ENCODE data around the gene DUOXA2. TPM values are rescaled to one million over a fixed set of nuclear protein-coding genes. Genes with fewer than 3 reads are reported as not detected.

The DUOXA2 gene
- total and polyA plus RNA-seq, 4 donors: 0.13 TPM; not detected in 3

- Histone ChIP-seq H3K27ac (ENCODE audit: low read depth in 1 of 2, low read length in 2 of 2) (no peak overlapping the region), H3K4me1 (ENCODE audit: control insufficient read depth in 1 of 2, insufficient read depth in 2 of 2, low read length in 2 of 2) (no peaks in the 10 kb centered on the region), H3K4me3 (ENCODE audit: low read length in 2 of 2) (no peak overlapping the region), H3K27me3 (ENCODE audit: control insufficient read depth in 1 of 2, insufficient read depth in 2 of 2, low read length in 1 of 2) (no peaks in the 10 kb centered on the region), H3K36me3 (ENCODE audit: control insufficient read depth in 1 of 2, insufficient read depth in 2 of 2, low read length in 1 of 2) (no peaks in the 10 kb centered on the region), H3K9me3 (ENCODE audit: control insufficient read depth, low read length) (no peaks in the 10 kb centered on the region)
- 18% methylated on average over 10 of the region's 10 CpGs for WGBS, 2 donors
- DNase-seq: peak in 1 of 2 donors; percentile 57
- ATAC-seq (ENCODE audit: low FRiP score): no peak
- intact Hi-C loops (cut with DNase I): no loop called here
Measured at GRCh38 chr15:45136378-45136764, 22.2 kb downstream of the DUOXA2 start.

DNA sequence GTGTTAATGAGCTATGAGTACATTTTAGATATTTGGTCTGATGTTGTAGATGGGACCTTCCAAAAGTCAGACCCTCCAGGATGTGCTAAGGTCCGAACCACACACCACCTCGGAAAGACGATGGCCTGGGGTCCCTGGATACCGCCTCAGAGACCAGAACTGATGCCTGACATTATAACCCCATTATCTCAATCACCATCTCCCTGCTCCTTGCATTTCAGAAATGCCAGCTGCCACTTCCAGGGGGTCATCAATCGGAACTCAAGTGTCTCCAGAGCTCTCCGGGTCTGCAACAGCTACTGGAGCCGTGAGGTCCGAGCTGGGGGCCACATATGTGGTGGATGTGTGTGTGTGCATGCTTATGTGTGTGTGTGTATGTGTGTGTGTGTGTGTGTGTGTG lies 23.6 kb downstream of the DUOXA2 start:
- H3K27ac ChIP-seq (ENCODE audit: low read depth in 1 of 2, low read length in 2 of 2): no peak overlapping the region
- no peak overlapping the region for H3K4me3 ChIP-seq (ENCODE audit: low read length in 2 of 2)
- H3K9me3 ChIP-seq (ENCODE audit: control insufficient read depth, low read length): no peaks in the 10 kb centered on the region
- WGBS, 2 donors: 70 to 75% methylated on average over 8 of the region's 8 CpGs
- no peaks in the 10 kb centered on the region for H3K27me3 ChIP-seq (ENCODE audit: control insufficient read depth in 1 of 2, insufficient read depth in 2 of 2, low read length in 1 of 2)
- intact Hi-C loops (cut with DNase I): no loop called here
- ATAC-seq (ENCODE audit: low FRiP score) (no peak), DNase-seq (no peak)
- H3K36me3 ChIP-seq (ENCODE audit: control insufficient read depth in 1 of 2, insufficient read depth in 2 of 2, low read length in 1 of 2): no peaks in the 10 kb centered on the region
- no peaks in the 10 kb centered on the region for H3K4me1 ChIP-seq (ENCODE audit: control insufficient read depth in 1 of 2, insufficient read depth in 2 of 2, low read length in 2 of 2)

- no peak overlapping the region for H3K27ac ChIP-seq (ENCODE audit: low read depth in 1 of 2, low read length in 2 of 2)
- H3K9me3 ChIP-seq (ENCODE audit: control insufficient read depth, low read length): no peaks in the 10 kb centered on the region
- H3K36me3 ChIP-seq (ENCODE audit: control insufficient read depth in 1 of 2, insufficient read depth in 2 of 2, low read length in 1 of 2): no peaks in the 10 kb centered on the region
- intact Hi-C loops (cut with DNase I): no loop called here
- H3K4me1 ChIP-seq (ENCODE audit: control insufficient read depth in 1 of 2, insufficient read depth in 2 of 2, low read length in 2 of 2): no peaks in the 10 kb centered on the region
- H3K27me3 ChIP-seq (ENCODE audit: control insufficient read depth in 1 of 2, insufficient read depth in 2 of 2, low read length in 1 of 2): no peaks in the 10 kb centered on the region
- ATAC-seq (ENCODE audit: low FRiP score): no peak
- 67 to 68% methylated on average over 12 of the region's 12 CpGs for WGBS, 2 donors
- no peak overlapping the region for H3K4me3 ChIP-seq (ENCODE audit: low read length in 2 of 2)
- DNase-seq: peak in 1 of 2 donors; percentile 62
Measured at GRCh38 chr15:45138814-45139765, 25.0 kb downstream of the DUOXA2 start.

DNA sequence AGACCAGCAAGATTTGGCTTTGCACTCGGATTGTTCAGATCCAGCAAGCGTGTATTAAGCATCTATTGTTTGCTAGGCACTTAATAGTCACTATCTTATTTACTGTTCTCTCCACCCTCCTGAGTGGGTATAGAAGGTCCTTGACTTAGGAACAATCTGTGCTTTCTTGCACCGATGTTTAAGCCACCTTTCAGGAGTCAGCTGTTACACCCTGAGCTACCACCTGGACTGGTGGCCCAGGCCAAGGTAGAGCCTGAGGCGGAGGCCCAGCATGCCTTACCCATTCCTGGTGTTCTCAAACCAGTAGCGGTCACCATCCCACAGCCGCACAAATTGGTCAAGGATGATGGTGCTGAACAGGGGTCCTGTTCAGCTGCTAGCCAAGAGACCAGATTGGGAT lies 25.6 kb downstream of the DUOXA2 start:
- Histone ChIP-seq H3K4me1 (ENCODE audit: control insufficient read depth in 1 of 2, insufficient read depth in 2 of 2, low read length in 2 of 2) (no peaks in the 10 kb centered on the region), H3K27ac (ENCODE audit: low read depth in 1 of 2, low read length in 2 of 2) (no peak overlapping the region), H3K36me3 (ENCODE audit: control insufficient read depth in 1 of 2, insufficient read depth in 2 of 2, low read length in 1 of 2) (no peaks in the 10 kb centered on the region), H3K9me3 (ENCODE audit: control insufficient read depth, low read length) (no peaks in the 10 kb centered on the region), H3K27me3 (ENCODE audit: control insufficient read depth in 1 of 2, insufficient read depth in 2 of 2, low read length in 1 of 2) (no peaks in the 10 kb centered on the region), H3K4me3 (ENCODE audit: low read length in 2 of 2) (no peak overlapping the region)
- intact Hi-C loops (cut with DNase I): no loop called here
- no peak for ATAC-seq (ENCODE audit: low FRiP score)
- DNase-seq: peak in 1 of 2 donors; percentile 38
- WGBS, 2 donors: 91 to 92% methylated on average over 6 of the region's 6 CpGs

- no peaks in the 10 kb centered on the region for H3K9me3 ChIP-seq (ENCODE audit: control insufficient read depth, low read length)
- H3K36me3 ChIP-seq (ENCODE audit: control insufficient read depth in 1 of 2, insufficient read depth in 2 of 2, low read length in 1 of 2): no peaks in the 10 kb centered on the region
- ATAC-seq (ENCODE audit: low FRiP score) (no peak), DNase-seq (peak in 1 of 2 donors; percentile 58)
- no peak overlapping the region for H3K27ac ChIP-seq (ENCODE audit: low read depth in 1 of 2, low read length in 2 of 2)
- no peaks in the 10 kb centered on the region for H3K27me3 ChIP-seq (ENCODE audit: control insufficient read depth in 1 of 2, insufficient read depth in 2 of 2, low read length in 1 of 2)
- 94 to 96% methylated on average over 10 of the region's 10 CpGs for WGBS, 2 donors
- H3K4me1 ChIP-seq (ENCODE audit: control insufficient read depth in 1 of 2, insufficient read depth in 2 of 2, low read length in 2 of 2): no peaks in the 10 kb centered on the region
- intact Hi-C loops (cut with DNase I): no loop called here
- no peak overlapping the region for H3K4me3 ChIP-seq (ENCODE audit: low read length in 2 of 2)
Measured at GRCh38 chr15:45140557-45141250, 26.6 kb downstream of the DUOXA2 start.

DNA sequence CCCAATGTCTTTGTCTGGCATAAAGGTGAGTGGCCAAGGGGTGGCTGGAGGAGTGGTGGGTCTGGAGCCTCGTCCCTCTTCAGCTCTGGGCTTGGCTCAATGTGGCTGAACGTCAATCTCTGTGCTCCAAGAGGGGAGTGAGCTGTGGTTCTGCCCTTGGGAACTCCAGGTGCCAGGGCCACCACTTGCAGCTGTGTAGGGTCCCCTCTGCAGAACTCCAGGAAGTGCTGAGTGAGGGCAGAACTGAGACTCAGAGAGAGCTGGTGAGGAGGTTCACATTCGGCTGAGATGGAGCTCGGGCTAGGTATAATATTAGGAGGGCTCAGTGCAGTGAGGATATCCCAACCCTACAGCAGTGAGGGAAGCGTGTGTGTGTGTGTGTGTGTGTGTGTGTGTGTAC lies 27.3 kb downstream of the DUOXA2 start:
- H3K27ac ChIP-seq (ENCODE audit: low read depth in 1 of 2, low read length in 2 of 2): no peak overlapping the region
- ATAC-seq (ENCODE audit: low FRiP score): no peak
- intact Hi-C loops (cut with DNase I): no loop called here
- H3K27me3 ChIP-seq (ENCODE audit: control insufficient read depth in 1 of 2, insufficient read depth in 2 of 2, low read length in 1 of 2): no peaks in the 10 kb centered on the region
- peak in 1 of 2 donors; percentile 57 for DNase-seq
- 79 to 83% methylated on average over 5 of the region's 5 CpGs for WGBS, 2 donors
- H3K9me3 ChIP-seq (ENCODE audit: control insufficient read depth, low read length): no peaks in the 10 kb centered on the region
- no peak overlapping the region for H3K4me3 ChIP-seq (ENCODE audit: low read length in 2 of 2)
- H3K4me1 ChIP-seq (ENCODE audit: control insufficient read depth in 1 of 2, insufficient read depth in 2 of 2, low read length in 2 of 2): no peaks in the 10 kb centered on the region
- H3K36me3 ChIP-seq (ENCODE audit: control insufficient read depth in 1 of 2, insufficient read depth in 2 of 2, low read length in 1 of 2): no peaks in the 10 kb centered on the region

DNA sequence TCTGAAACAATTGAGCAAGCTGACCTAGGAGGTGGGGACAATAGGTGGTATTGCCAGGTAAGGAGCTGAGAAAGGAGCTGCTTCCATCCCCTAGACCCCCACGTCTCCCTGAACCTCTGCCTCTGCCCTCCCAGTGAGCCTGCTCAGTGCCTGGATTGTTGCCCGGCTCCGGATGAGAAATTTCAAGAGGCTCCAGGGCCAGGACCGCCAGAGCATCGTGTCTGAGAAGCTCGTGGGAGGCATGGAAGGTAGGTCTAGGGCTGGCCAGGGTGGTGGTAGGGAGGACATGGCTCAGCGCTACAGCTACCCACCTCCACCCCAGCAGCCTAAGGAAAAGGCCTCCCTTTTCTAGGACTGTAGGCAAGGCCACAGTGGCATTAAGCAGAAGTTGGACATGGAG lies 28.9 kb downstream of the DUOXA2 start:
- ATAC-seq (ENCODE audit: low FRiP score) (no peak), DNase-seq (peak in 1 of 2 donors; percentile 48)
- WGBS, 2 donors: 85 to 86% methylated on average over 7 of the region's 7 CpGs
- Histone ChIP-seq H3K27ac (ENCODE audit: low read depth in 1 of 2, low read length in 2 of 2) (no peak overlapping the region), H3K27me3 (ENCODE audit: control insufficient read depth in 1 of 2, insufficient read depth in 2 of 2, low read length in 1 of 2) (no peaks in the 10 kb centered on the region), H3K9me3 (ENCODE audit: control insufficient read depth, low read length) (no peaks in the 10 kb centered on the region), H3K36me3 (ENCODE audit: control insufficient read depth in 1 of 2, insufficient read depth in 2 of 2, low read length in 1 of 2) (no peaks in the 10 kb centered on the region), H3K4me1 (ENCODE audit: control insufficient read depth in 1 of 2, insufficient read depth in 2 of 2, low read length in 2 of 2) (no peaks in the 10 kb centered on the region), H3K4me3 (ENCODE audit: low read length in 2 of 2) (no peak overlapping the region)
- intact Hi-C loops (cut with DNase I): no loop called here

DNA sequence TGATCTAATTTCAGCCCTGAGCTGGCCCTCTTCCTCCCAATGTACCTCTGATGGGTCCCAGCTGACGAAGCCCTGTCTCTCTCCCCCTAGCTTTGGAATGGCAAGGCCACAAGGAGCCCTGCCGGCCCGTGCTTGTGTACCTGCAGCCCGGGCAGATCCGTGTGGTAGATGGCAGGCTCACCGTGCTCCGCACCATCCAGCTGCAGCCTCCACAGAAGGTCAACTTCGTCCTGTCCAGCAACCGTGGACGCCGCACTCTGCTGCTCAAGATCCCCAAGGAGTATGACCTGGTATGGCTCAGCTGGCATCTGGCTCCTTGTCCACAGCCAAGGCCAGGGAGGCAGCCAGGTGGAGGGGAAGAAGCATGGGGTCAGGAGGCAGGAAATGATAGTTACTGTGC lies 29.8 kb downstream of the DUOXA2 start:
- H3K9me3 ChIP-seq (ENCODE audit: control insufficient read depth, low read length): no peaks in the 10 kb centered on the region
- no peaks in the 10 kb centered on the region for H3K36me3 ChIP-seq (ENCODE audit: control insufficient read depth in 1 of 2, insufficient read depth in 2 of 2, low read length in 1 of 2)
- 85 to 86% methylated on average over 11 of the region's 11 CpGs for WGBS, 2 donors
- peak in 1 of 2 donors; percentile 55 for DNase-seq
- H3K4me1 ChIP-seq (ENCODE audit: control insufficient read depth in 1 of 2, insufficient read depth in 2 of 2, low read length in 2 of 2): no peaks in the 10 kb centered on the region
- ATAC-seq (ENCODE audit: low FRiP score): no peak
- H3K27ac ChIP-seq (ENCODE audit: low read depth in 1 of 2, low read length in 2 of 2): no peak overlapping the region
- no peaks in the 10 kb centered on the region for H3K27me3 ChIP-seq (ENCODE audit: control insufficient read depth in 1 of 2, insufficient read depth in 2 of 2, low read length in 1 of 2)
- intact Hi-C loops (cut with DNase I): no loop called here
- no peak overlapping the region for H3K4me3 ChIP-seq (ENCODE audit: low read length in 2 of 2)
